Gastrocnemius medialis (tissue), 4 donors: ENCODE measurements around the gene ILKAP.

Experiments
- CTCF ChIP-seq, 5 experiments: fragments of 450-650 bp in 3 of 5; fragments of 200-600 bp in 2 of 5; sonication (generic) in 2 of 5; IDR thresholded peaks in 4 of 5; conservative IDR thresholded peaks in 1 of 5; 1 replicate in 4 of 5; 2 replicates in 1 of 5; pipeline ENCODE4 v1.5.1; 2016 to 2019; ENCODE audit warnings: antibody characterized with exemption in 5 of 5, mild to moderate bottlenecking in 3 of 5, moderate library complexity in 3 of 5
- POLR2A ChIP-seq, 2 donors: fragments of 450-650 bp; IDR thresholded peaks; one replicate each; pipeline ENCODE4 v1.6.1; 2017; ENCODE audit warnings: antibody characterized with exemption in 2 of 2, mild to moderate bottlenecking in 2 of 2, moderate library complexity in 2 of 2

DNA sequence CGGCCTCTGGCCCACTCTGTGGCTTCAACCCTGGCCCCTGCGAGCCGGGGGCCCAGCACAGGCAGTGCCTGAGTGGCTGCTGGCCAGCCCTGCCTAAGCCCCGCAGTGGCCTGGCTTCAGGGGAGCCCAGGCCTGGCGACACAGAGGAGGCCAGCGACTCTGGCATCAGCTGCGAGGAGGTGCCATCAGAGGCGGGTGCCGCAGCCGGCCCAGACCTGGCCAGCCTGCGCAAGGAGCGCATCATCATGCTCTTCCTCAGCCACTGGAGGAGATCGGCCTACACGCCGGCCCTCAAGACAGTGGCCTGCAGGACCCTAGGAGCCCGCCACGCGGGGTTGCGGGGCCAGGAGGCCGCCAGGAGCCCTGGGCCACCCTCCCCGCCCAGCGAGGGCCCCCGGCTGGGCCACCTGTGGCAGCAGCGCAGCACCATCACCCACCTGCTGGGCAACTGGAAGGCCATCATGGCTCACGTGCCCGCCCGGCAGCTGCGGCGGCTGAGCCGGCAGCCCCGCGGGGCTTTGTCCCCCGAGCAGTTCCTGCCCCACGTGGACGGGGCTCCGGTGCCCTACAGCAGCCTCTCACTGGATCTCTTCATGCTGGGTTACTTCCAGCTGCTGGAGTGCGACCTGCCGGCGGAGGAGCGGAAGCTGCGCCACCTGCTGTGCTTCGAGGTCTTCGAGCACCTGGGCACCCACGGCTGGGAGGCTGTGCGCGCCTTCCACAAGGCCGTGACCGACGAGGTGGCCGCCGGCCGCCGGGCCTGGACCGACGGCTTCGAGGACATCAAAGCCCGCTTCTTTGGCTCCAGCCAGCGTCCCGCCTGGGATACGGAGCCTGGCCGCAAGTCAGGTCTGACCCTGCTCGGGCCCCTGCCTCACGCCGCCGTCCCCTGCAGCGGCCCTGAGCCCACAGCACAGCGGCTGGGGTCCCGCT lies 72.5 kb downstream of the ILKAP start:
- TF ChIP-seq CTCF (IDR thresholded peaks at IDR 0.05 in 4 of 5, conservative IDR thresholded peaks at IDR 0.05 in 1 of 5), result no peak
- TF ChIP-seq POLR2A (IDR thresholded peaks at IDR 0.05), result no peak
